GM21423 (cell line): ENCODE results near the gene TGM5.
"Not testable (repeated sequence)": the region's sequence is repeated elsewhere in the genome, so short reads cannot be mapped to it uniquely, and the experiment has no call there.

Experiments
- ATAC-seq: cut with Tn5 transposase; IDR thresholded peaks from one replicate; pipeline ENCODE4 v1.9.1; 2021; ENCODE audit warnings: mild to moderate bottlenecking, moderate library complexity; ENCODE audit not compliant: unreplicated experiment

The TGM5 gene, protein sequence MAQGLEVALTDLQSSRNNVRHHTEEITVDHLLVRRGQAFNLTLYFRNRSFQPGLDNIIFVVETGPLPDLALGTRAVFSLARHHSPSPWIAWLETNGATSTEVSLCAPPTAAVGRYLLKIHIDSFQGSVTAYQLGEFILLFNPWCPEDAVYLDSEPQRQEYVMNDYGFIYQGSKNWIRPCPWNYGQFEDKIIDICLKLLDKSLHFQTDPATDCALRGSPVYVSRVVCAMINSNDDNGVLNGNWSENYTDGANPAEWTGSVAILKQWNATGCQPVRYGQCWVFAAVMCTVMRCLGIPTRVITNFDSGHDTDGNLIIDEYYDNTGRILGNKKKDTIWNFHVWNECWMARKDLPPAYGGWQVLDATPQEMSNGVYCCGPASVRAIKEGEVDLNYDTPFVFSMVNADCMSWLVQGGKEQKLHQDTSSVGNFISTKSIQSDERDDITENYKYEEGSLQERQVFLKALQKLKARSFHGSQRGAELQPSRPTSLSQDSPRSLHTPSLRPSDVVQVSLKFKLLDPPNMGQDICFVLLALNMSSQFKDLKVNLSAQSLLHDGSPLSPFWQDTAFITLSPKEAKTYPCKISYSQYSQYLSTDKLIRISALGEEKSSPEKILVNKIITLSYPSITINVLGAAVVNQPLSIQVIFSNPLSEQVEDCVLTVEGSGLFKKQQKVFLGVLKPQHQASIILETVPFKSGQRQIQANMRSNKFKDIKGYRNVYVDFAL

DNA sequence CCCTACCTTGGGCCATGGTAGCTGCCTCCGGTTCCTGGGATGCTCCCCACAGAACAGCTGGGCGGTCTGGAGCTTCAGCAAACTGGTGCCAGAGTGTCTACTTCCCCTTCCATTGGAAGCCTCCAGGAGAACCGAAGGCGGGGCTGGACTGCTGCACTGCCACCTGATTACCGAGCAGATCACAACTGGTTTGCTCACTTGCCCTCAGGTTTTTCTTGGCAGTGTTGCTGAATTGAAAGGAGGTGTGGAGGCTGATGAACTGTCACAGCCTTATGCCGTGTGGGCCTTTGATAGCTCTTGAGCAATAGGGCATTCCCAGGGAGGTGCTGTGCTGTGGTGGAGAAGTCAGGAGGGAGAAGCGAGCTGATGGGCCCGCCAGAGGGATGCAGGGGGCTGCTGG, at the start of gene TGM5:
Gene TGM5, minus strand, starts transcription at position 95 of the 400 bp plus-strand sequence. Its CDS starts 79 bp downstream, at position 16.
- ATAC-seq: no peak

DNA sequence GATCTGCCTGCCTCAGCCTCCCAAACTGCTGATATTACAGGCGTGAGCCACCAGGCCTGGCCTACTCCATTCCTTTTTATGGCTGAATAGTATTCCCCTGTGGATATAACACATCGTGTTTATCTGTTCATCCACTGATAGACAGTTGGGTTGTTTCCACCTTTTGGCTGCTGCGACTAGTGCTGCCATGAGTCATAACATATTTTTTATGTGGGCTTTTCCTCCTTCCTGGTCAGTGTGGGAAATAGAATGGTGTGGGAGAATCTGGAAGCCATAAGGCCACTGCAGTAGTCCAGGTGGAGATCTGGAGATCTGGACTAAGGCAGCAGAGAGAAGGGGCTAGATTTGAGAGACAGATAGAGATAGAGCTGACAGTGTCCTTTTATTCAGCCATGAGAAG, 47.4 kb upstream of the TGM5 start:
- no peak for ATAC-seq

DNA sequence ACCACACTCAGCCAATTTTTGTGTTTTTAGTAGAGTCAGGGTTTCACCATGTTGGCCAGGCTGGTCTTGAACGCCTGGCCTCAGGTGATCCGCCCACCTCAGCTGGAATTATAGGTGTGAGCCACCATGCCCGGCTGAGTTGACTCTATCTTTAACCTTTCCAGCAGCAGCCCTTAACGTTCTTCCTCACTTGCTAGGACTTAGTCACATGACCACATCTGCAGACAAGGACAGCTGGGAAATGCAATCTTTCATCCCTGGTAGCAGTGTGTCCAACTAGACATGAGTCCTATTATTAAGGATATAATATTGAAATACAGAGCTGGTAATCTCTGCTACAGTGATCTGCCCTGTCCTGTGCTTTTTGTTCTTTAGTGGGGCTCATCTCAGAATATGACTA, 45.6 kb upstream of the TGM5 start:
- ATAC-seq: no peak

DNA sequence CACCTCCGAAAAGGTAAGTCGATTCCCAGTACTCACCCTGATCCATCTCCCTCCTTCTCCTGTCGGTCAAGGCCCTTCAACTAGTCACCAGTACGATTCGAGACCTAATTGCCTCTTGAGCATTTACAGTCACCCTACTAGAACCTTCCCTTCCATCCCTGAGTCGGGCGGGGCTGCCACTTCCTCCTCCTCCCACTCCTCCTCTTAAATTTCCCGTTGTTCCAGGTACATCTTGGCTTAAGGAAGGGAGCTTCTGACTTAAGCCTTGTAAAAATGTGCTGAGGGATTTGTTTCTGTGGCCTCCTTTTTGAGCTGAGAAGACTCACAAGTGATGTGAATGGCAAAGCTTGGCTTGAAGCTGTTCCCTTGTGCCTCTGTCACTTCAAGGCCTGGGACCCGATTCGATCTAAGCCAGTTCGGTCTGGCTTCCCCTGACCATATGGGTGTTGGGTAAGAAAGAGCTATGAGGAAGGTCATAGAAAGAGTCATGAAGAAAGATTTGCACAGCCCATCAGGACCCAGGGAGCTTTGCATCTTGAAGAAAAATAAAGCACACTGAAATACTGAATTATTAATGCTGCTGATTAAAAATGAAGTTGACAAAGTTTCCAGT, 35.6 kb upstream of the TGM5 start, which contains the start of gene TGM7:
Gene TGM7, minus strand, starts transcription at position 51 of the 613 bp plus-strand sequence.
- ATAC-seq: no peak

DNA sequence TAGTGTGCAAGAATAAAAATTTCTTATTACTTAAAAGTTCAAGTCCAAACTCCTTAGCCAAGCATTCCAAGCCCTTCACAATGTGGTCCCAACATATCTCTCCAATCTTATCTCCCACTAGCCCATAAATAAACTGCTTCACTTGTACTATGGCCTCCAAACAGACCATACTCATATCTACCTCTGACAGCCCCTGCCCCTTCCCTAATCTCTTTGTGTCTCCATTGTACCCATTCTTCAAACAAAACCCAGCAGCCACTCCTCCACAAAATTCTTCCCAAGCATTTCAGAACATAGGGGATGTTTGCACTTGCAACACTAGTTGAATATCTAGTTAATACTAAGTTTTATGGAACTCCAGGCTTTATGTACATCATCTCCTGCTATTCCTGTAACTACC, 33.2 kb upstream of the TGM5 start:
- ATAC-seq: no peak

DNA sequence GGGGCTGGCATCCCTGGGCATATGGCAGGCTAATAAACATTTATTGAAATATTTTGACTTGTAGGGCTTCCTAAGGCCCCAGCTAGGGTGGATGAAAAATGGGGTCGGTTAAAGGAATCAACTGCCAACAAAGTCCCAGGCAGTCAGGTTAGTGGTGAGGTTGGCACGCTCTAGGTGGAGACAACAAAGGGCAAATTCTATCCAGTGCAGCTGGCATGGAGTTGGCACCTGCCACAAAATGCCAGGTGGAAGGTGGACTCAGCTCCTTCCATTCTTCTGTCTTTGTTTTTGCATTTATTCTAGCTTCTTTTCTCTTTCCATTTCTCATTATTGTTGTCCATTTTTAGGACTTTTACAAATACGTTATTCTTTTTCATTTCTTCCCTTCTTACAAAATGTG, 32.7 kb upstream of the TGM5 start:
- no peak for ATAC-seq

DNA sequence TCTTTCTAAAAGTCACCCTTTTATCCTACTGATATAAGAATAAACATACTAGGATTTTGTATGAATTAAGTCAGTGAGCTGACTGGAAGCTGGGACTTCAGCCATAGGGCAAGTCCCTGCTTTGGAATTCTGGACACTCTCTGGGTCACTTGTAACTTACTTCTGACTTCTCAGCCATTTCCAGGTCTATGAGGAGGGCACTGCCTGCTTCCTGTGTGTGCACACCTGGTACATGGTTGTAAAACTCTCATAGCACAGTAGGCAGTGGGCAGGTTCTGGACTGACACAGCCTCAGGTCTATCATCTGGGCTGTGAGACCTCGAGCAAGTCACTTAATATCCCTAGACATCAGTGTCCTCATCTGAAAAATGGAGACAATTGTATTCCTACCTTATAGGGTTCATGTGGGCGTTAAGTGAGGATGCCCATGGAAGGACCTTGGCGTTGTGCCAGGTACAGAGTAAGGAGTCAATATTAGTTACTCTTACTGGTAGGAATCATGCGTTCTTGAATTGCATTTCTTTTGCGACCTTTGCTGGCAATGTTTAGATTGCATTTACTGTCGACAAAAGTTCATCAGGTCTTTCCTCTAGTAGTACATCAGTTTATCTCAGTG, 27.5 kb upstream of the TGM5 start:
- no peak for ATAC-seq

DNA sequence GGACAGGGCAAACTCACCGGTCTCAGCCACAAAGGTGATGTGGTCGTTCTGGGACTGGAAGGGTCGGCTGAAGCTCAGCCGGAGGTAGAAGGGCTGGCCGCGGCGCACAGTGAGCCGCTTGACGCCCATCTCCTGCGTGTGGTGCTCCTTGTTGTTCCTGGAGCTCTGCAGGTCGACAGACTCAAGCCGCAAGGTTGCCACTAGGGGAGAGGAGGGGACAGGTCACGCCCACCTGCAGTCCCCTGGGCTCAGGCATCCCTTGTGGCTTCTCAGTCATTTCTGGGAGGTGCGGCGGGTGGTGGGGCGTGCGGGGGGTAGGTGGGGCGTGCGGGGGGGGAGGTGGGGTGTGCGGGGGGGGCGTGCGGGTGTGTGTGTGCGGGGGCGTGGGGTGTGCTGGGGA, 26.7 kb upstream of the TGM5 start:
- no peak for ATAC-seq

DNA sequence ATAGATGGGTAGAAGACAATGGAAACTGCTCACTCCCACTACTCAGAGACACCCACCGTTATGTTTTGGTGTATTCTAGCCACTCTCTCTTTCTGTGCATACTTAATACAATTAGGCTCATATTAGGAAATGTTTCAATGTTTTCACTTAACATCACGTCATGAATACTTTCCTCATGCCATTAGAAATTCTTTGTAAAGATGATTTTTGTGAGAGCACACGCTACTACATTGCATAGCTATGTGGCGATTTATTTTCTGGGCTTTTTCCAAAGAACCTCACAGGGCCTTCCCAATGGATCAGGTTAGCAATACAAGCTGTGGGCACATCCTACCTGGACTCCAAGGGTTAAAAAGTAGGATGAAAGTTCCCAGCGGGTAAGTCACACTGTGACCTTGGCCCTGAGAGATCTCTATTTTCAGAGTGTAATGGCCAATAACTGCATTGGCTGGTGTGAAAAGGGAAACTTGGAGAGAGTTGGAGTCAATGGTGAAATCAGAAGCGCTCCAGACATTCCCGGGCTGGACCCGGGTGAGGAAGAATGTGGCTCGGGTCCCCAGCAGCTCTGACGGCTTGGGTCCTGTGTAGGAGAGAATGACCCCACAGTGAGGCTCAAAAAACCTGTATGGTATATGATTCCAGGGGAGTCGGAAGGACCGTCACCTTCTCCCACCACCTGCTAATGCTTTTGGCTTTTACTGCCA, 25.8 kb upstream of the TGM5 start:
- ATAC-seq: no peak

DNA sequence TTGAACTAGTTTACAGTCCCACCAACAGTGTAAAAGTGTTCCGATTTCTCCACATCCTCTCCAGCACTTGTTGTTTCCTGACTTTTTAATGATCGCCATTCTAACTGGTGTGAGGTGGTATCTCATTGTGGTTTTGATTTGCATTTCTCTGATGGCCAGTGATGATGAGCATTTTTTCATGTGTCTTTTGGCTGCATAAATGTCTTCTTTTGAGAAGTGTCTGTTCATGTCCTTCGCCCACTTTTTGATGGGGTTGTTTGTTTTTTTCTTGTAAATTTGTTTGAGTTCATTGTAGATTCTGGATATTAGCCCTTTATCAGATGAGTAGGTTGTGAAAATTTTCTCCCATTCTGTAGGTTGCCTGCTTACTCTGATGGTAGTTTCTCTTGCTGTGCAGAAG, 22.9 kb upstream of the TGM5 start:
- ATAC-seq: not testable (repeated sequence)

DNA sequence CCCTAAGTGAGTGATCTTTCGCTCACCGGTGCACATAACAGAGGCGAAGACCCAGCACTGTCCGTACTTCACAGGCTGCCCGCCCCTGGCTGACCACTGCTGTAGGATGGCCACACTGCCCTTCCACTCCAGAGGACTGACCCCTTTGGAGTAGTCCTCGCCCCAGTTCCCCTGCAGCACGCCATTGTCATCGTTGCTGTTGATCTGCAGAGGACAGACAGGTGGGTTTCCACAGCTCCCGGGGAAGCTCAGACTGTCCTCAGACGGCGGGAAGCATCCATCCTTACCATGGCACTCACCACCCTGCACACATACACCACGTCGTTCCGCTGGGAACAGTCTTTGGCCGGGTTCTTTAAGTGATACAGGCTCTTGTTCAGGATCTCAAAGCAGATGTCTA, 20.5 kb upstream of the TGM5 start:
- no peak for ATAC-seq

DNA sequence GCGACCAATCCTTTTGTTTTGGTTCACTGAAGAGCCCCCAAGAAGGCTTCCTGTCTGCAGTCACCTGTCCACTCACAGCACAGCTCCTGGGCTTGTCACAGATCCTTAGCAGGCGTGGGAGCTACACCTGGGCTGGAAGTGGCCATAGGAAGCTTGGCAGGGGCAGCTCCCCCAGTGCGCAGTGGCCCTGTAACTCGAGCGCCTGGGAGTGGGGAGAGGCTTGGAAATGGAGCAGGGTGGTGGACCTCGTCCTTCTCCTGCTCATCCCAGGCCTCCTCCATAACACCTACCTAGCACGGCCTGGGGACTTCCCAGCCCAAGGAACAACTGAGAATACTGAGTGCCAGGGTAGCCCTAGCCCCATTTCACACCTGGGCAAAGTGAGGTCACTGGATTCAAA, 19.3 kb upstream of the TGM5 start:
- no peak for ATAC-seq

DNA sequence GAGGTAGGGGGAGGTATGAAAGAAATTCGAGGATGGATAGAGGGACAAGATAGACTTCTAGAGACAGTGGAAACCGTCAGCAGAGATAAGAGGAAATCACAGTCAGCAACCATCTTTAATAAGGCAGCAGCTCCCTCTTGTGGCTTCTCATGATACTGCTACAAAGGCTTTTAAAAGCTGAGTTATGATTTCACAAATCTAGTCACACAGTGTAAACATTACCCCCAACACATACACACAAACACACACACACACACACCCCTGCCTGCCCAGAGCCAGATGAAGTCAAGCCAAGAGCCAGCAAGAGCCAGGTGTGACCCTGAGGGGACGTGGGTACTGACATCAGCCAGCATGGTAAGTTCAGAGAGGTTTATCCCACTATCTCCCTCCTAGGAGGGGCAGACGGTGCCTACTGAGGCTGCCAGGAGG, 18.9 kb upstream of the TGM5 start:
- ATAC-seq: no peak

DNA sequence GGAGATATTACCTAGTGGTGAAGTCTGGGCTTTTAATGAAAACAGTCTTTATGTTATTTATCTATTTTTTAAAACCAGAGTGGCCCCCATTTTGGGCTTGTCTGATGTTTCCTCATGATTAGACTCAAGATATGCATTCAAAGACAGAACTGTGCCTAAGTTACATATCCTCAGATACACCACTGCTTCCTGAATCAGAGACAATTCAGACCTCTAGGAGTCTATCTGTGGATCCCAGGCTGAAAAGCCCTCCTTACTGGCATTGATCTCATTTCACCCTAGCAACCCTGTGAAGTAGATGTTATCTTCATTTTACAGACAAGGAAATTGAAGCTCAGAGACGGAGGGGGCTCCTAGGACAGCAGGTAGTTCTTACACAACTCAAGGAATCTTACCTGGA, 16.8 kb upstream of the TGM5 start:
- ATAC-seq: no peak

DNA sequence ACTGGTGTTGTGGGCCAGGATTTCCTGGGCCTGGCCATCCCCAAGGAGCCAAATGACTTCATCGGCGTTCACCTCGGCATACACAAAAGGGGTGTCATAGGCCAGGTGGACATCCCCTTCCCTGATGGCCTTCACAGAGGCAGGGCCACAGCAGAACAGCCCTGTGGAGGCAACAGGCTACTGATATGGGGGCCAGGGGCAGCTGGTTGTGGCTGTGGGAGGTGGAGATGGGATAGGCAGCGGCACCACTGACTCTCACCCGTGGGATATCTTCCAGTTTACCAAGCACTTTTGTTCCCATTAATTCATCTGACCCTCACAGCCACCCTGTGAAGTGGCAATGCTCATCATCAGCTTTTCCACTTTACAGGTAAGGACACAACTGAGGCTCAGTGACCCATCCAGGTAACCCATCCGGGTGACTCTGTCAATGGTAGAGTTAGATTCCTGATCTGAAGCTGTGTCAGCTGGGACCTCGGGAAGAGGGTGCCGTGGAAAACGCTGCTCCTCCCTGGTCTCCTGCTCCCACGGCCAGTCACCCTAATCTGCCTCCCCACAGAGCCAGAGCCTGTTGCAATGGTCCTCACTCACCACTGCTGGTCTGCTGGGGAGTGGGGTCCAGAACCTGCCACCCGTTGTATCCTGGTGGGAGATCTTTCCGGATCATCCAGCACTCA, 15.3 kb upstream of the TGM5 start:
- ATAC-seq: no peak

DNA sequence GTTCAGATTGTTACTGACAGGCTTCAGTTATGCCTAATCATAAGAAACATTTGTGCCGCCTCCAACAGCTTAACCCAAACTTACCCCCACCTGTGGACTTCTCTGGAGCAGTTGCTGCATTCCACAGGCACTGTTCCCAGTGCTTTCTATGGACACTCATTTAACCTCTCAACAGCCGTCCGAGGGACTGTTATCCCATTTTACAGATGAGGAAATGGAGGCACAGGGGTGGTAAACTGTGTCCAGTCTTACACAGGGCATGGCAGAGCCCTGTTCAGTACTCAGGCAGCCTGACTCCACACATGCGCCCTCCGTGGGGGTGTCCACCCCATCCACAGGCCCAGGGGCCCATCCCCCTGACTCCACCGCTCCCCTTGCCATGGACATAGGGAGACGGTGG, 14.3 kb upstream of the TGM5 start:
- ATAC-seq: no peak

DNA sequence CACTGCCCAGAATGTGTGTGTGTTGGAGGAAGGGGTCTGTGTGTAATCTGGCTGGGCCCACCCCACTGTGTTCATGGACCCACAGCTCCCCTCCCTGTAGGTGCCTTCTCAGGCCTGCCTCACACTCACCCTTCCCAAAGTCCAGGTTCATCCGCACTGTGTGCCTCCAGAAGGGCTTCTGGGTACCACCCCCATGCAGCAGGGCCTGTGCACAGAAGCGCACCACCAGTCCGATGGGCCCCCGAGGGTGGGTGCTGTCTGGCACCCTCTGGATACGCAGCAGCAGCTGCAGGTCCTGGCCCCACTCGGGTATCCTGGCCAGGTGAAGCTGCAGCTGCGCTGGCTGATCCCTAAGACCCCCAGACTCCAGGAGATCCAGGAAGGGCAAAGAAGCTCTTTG, 12.8 kb upstream of the TGM5 start:
- no peak for ATAC-seq

DNA sequence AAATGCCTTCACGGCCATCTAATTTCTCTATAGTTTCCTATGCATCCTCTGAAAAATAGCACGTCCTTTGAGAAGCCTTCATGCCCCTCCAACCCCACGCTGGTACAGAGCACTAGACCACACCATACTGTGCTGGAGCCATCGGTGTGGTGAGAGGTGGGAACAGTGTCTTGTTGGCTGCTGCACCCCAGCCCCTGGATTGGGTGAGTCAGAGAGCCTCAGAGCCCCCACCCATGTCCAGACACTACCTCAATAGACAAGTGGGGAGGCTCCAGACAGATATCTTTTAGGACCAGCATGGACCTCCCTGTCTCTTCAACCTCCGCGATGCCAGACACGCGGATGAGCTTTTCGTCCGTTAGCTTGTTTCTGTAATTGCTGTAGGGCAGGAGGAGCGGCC, 12.1 kb upstream of the TGM5 start:
- ATAC-seq: no peak

DNA sequence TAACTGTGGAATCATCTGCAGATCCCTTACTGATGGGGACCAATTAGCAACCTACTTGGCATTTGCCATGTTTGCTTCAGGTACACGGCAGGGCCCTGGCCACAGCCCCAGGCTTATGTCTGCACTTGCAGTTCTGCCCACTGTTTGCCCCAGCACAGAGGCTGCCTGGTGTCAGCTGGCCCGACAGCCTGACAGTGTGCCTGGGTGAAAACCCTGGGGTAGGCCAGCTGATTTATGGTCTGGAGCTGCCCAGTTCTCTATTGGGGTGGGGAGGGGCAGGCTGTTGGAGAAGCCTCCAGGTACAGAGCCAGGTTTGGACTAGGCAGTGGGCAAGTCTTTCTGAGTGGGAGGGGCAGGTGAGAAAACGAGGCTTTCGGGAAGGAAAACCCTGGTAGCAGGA, 11.2 kb upstream of the TGM5 start:
- no peak for ATAC-seq

DNA sequence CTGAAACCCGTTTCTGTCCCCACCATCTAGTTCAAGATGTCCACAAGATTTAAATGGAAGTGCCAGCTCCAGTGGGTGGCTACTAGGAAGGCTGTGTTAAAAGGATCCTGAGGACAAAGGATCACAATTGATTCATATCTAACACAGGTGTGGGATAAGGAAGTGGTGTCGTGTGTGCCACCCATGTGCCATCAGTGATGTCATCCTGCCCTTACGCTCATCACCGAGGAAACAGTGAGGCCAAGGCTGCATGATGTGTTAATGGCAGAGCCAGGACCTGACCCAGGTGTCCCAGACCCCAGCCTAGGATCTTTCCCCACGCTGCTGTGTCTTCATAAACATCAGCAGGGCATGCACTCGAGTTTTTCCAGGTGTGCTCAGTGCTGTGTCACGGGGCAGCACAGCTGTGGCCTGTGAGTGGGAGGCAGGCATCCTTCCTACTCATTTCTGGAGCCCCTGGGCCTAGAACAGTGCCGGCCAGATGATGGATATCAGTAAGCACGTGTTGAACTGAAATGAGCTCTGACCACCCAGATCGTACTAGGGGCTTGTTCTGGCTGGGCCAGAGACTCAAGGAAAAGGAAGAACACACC, 10.6 kb upstream of the TGM5 start:
- no peak for ATAC-seq
